Activated CD8-positive, alpha-beta memory T cell treated with anti-CD3 and anti-CD28 coated beads for 36 hours (primary cell): ENCODE measurements around the gene SPRYD4. TPM values are rescaled to one million over a fixed set of nuclear protein-coding genes. Genes with fewer than 3 reads are reported as not detected.
"Not testable (repeated sequence)": the region's sequence is repeated elsewhere in the genome, so short reads cannot be mapped to it uniquely, and the experiment has no call there.

Source experiments
- CTCF ChIA-PET: fragments of 350-600 bp; sonication (Branson Sonifier 250); formaldehyde crosslinking; loops from one replicate; lab custom pipeline; 2021; ENCODE audit warnings: antibody characterized with exemption; lab: Charles Lee
- POLR2A ChIA-PET: fragments of 350-600 bp; sonication (Branson Sonifier 250); formaldehyde crosslinking; loops from one replicate; lab custom pipeline; 2021; ENCODE audit warnings: antibody characterized with exemption; lab: Charles Lee
- total RNA-seq, 2 experiments: library from RNA; stranded (reverse); gene quantifications; one replicate each; pipeline ENCODE4 v1.2.3, GENCODE V29; 2021

SPRYD4 gene
- 1 to 10 TPM; 3.8 to 3.9 TPM for total RNA-seq

DNA sequence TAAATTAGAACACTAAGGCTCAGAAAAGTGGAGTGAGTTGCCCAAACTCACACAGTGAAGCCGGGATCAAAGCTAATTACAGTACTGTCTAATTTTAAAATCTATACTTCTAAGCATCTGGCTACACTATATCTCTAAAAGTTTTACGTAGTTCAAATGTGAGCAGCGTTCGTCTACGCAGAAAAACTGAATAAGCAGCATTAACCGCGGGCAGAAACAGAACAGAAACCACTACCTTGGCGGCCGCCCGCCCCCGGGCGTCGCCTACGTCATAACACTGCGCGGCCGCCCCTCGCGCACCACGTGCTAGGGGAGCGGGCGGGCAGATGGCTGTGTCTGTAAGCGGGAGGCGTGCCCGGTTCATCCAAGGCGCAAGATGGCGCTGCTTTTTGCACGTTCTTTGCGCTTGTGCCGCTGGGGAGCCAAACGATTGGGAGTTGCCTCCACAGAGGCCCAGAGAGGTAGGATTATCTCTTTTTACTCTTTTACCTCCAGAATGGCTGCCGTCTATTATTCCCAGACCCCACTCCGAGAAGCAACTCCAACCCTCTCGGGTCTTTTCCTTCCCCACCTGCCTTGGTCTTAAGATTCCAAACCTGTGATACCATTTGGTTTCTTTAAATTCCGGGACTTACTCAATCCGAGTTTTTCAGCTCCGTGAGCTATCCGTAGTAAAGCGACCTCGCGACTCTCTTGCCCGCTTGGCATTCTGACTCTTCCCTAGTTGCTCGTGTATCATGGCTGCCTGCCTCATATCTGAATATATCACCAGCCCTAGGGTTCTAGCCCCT lies at the start of gene SPRYD4:
Gene SPRYD4, plus strand, starts transcription at position 363 of the 791 bp plus-strand sequence. Its CDS starts 14 bp downstream, at position 377.
- POLR2A ChIA-PET, result interaction anchor here (0.6 to 1.6 kb wide), 3 partner anchors 19 to 246 kb away, joined by 3 to 4 read pairs (median 4); partner anchors contain the start of gene TIMELESS
- CTCF ChIA-PET, result interaction anchor here (1.1 kb wide), 1 partner anchor 135 kb away, joined by 3 read pairs; the partner anchor contains the start of gene PAN2

DNA sequence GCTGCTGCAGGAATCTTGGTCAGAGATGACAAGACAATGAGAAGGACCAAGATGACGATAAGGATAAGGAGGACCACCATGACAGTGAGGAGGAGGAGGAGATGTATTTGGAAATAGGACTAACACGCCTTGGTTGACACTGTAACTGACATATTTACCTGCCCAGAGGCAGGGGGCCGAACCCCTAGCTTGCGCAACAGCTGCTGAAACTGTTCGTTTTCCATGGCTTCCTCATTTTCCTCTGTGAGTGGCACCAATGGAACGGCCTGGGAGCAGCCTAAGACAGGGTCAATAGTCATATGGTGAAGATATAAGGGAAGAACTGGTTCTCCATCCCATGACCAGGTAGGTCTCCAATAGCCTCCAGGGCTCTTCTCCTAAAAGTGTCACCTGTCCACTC lies 48.0 kb upstream of the SPRYD4 start:
- CTCF ChIA-PET, result no interaction called here
- POLR2A ChIA-PET, result no interaction called here

DNA sequence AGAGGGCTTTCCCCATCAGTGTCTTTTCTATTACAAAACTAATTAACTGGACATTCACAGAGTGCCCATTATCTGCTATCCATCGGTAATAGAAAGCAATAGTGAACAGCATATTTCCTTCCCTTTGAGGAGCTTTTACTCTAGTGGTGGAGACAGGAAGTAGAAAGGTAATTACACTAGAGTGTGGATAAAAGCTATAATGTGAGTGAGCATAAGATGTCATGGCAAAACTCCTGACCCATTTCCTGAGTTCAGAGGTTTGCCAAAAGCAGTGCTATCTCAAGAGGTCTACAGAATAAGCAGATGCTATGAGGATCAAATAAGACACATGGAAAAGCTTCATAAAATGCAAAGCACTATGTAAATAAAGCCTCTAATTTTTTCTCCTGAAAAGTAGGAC lies 43.2 kb upstream of the SPRYD4 start:
- CTCF ChIA-PET, result interaction anchor here (0.6 kb wide), 2 partner anchors 135 to 145 kb away, joined by 3 to 4 read pairs; no protein-coding TSS in a partner anchor
- POLR2A ChIA-PET, result interaction anchor here (0.6 kb wide), 1 partner anchor 56 kb away, joined by 11 read pairs; no protein-coding TSS in a partner anchor

DNA sequence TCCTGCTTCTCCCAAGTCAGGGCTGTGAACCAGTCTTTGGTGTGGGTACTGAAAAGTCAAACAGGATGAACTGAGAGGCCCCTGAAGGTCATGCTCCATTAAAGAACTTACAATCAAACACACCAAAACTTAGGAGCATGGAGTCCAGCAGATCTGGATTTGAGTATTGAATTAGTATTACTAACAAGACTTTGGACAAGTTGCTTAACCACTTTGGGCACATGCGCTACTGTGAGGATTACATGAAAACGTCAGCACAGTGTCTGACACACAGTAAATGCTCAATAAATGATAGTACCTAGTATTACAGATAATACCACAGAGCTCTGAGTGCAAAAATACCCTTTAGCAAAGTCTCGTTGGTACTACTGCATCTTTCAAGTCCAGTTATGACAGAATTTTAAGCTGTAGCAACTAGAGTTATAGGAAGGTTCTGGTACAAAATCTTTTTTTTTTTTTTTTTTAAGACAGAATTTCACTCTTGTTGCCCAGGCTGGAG lies 42.4 kb upstream of the SPRYD4 start:
- ChIA-PET POLR2A (no interaction called here), CTCF (interaction anchor here (1.7 kb wide), 1 partner anchor 9 kb away, joined by 3 read pairs; no protein-coding TSS in a partner anchor)

DNA sequence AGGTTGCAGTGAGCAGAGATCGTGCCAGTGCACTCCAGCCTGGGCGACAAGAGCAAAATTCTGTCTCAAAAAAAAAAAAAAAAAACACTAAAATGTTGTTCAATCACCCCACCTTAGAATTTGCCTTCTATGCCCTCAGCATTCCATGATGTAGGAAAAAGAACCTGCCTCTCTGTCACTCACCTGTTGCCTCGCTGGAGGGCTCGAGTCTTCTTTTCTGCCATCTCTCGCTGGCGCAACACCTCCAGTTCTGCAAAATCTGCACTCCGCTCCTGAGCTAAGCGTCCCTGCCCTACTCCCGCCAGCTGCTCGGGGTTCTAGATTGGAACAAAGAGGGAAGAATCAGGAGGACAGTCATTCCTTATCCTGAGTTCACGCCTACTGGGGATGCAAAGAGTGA lies 37.1 kb upstream of the SPRYD4 start:
- ChIA-PET CTCF (no interaction called here), POLR2A (no interaction called here)

DNA sequence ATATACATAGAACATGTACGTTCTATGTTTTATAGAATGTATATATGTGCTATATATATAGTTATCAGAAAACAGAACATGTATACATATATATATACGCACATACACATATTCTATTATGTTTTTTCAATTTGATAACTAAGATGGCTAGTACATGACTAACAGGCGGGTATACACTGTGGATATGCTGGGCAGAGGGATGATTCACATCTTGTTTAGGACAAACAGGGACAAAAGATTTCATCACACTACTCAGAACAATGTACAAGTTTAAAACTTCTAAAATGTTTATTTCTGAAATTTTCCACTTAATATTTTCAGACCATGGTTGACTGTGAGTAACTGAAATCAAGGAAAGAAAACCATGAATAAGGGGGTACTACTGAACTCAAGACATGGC lies 36.5 kb upstream of the SPRYD4 start:
- ChIA-PET CTCF (no interaction called here), POLR2A (no interaction called here)

DNA sequence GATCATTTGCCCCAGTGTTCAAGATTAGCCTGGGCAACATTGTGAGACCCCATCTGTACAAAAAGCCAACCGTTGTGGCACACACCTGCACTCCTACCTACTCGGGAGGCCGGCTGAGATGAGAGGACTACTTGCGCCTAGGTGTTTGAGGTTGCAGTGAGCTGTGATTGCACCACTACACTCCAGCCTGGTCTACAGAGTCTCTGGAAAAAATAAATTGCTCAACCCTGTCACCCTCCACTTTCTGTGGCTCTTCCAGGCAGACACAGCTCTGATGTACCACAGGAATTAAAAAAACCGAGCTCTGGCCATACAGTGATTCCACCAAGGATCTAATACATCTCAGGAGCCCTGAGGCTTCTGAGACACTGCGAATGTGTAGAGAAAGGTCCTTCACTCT lies 33.5 kb upstream of the SPRYD4 start:
- ChIA-PET POLR2A (no interaction called here), CTCF (interaction anchor here (0.6 to 1.2 kb wide), 2 partner anchors 8 to 67 kb away, joined by 3 read pairs; no protein-coding TSS in a partner anchor)

DNA sequence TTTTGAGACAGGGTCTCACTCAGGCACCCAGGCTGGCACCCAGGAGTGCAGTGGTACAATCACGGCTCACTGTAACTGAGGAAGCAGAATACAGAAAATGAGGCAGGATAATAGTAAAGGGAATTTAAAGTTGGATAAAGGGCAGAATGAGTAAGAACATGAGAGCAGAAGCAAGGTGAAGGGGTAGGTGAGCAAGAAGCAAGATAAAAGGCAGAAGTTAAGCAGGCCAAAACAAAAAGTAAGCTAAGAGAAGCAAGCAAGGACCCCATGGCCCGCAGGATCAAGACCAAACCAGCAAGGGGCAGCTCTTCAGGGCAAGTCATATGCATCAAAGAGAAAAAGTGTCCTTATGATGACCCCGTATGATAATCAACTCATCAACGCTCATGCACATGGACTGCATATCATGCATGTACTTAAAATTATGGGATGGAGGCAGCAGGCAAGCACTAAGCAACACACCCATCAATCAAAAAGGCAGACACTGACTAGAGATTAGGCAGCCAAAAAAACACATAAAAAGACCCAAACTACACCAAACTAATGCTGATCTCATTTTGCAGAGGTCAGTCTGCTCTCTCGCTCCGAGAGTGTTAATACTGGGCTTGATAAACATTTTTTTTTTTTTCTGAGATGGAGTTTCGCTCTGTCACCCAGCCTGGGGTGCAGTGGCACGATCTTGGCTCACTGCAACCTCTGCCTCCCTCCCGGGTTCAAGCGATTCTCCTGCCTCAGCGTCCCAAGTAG lies 30.8 kb upstream of the SPRYD4 start:
- POLR2A ChIA-PET, result no interaction called here
- CTCF ChIA-PET, result no interaction called here

DNA sequence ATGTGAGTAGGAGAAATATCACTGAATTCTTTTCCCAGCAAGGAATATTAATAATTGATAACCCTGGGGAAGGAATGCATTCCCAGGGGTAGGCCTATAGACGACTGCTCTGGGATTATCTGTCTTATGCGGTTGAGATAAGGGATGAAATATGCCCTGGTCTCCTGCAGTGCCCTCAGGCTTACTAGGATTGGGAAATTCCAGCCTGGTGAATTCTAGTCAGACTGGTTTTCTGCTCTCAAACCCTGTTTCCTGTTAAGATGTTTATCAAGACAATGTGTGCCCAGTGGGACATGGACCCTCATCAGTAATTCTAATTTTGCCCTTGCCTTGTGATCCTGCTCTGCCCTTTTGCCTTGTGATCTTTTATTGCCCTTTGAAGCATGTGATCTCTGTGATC lies 25.2 kb upstream of the SPRYD4 start:
- POLR2A ChIA-PET, CTCF ChIA-PET: not testable (repeated sequence)

DNA sequence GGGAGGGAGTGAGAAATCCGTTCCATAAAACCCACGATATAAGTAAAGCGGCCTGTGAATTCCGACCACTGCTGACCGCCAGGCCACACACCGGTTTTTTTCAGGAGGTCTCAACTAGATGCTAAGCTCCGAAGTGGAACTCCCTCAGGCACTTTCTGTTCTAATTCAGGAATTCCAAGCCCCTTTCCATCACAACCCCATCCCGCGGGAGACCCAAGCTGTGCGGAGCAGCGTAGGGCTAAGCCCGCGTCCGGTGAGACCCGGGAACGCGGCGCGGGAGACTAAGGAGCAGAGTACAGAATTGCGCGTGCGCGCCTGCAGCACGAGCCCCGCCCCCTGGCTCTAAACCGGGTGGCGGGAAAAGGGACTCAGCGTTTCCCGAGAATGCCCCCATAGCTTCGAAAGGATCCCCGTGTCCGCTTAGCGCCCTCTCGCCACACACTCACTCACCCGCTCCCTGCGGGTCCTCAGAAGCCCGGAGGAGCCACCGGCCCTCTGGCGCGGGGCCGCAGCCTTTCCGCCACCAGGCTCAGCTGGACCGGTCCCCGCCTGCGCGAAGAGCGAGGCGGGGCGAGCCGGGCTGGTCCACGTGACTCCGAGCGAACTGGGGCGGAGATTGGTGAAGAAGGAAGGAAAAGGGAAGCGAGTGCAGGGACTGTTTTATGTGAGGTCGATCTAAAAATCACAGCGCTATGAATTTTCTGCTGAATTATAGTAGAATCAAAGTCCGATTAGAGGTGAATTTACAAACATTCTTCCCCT lies 19.3 kb upstream of the SPRYD4 start, which contains the start of gene TIMELESS:
Gene TIMELESS, minus strand, starts transcription at position 567 of the 762 bp plus-strand sequence. CDS start 15,256 bp downstream, outside the sequence.
- POLR2A ChIA-PET, result interaction anchor here (0.7 to 2.2 kb wide), 5 partner anchors 15 to 133 kb away, joined by 3 to 10 read pairs (median 6); partner anchors contain the start of genes CNPY2, IL23A, SPRYD4 and STAT2
- CTCF ChIA-PET, result interaction anchor here (0.6 to 1.5 kb wide), 6 partner anchors 15 to 1136 kb away, joined by 3 to 9 read pairs (median 4); no protein-coding TSS in a partner anchor

DNA sequence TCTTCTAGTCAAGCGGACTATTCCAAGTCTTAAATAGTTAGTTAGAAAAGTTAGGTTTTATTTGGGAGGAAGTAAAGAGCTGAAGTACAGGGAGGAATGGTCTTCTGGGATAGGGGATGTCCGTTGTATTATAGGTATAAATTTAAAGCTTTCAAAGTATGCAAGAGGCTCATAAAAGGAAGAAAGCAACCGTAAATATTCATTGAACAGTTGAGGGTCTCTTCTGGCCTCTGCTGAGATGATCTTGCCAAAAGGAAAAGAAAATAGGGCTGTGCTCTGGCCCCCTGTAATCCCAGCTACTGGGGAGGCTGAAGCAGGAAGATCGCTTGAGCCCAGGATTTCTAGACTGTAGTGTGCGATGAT lies 18.8 kb upstream of the SPRYD4 start:
- ChIA-PET POLR2A (interaction anchor here (1.1 to 2.2 kb wide), 4 partner anchors 19 to 134 kb away, joined by 4 to 10 read pairs (median 6); partner anchors contain the start of genes CNPY2, IL23A, SPRYD4 and STAT2), CTCF (interaction anchor here (0.6 to 1.5 kb wide), 2 partner anchors 14 to 308 kb away, joined by 5 to 9 read pairs; no protein-coding TSS in a partner anchor)

DNA sequence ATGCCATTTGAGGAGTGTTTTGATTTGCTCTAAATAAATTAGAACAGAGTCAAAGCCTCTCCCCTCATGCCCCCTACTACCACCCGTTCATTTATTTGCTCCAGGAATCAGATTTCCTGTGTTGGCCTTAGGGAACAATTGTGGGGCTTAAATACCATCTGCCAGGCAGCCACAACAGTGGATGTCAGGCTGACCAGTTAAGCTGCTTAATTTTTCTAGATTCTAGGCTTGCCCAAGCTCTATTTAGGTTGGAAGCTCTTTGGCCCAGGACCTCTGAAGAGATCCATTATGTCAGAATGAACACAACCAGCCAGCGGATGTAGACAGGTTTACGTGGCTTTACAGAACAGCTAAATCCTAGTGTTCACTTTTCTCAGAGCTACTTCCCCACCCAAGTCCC lies 18.1 kb upstream of the SPRYD4 start:
- CTCF ChIA-PET, result interaction anchor here (2.4 kb wide), 1 partner anchor 14 kb away, joined by 12 read pairs; no protein-coding TSS in a partner anchor
- POLR2A ChIA-PET, result interaction anchor here (0.6 to 2.2 kb wide), 3 partner anchors 89 to 134 kb away, joined by 4 to 10 read pairs (median 6); partner anchors contain the start of genes CNPY2 and STAT2

DNA sequence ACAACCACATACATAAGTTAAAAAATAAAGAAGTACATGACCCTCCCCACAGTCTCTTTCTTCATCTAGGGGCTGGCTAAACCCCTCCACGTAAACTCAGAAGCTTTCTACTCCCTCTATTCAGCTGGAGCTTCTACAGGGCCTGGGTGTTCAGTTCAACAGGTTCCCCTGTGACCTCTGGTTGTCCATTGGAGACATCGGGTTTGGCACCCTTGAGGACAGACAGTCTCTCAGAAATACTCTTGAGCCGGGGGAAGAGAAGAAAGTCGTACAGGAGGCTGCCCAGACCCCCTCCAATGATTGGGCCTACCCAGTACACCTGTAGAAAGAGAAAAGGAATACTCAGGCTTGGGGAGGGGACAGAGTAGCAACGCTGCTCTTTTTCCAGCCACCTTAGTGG lies 17.2 kb upstream of the SPRYD4 start:
- CTCF ChIA-PET, result interaction anchor here (2.4 kb wide), 1 partner anchor 13 kb away, joined by 12 read pairs; no protein-coding TSS in a partner anchor

DNA sequence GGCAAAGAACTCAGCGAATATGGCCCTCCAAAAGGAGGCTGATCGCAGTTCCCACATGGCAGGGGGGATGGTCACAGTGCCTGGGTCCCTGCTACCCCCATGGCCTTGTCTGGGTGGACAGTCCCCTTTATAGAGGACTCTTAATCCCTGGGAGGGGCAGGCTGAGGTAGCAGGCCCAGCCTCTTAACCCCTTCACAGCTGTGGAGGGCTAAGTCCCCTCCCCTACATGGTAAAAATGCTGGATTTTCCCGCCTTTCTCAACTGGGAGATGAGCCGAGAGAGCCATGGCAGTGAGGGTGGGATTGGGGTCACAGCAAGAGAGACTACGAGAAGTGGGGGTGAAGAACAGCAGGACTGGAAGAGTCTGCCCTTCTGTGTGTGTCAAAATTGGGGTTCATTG lies 13.8 kb upstream of the SPRYD4 start, which contains the start of gene MIP:
Gene MIP, minus strand, starts transcription at position 101 of the 400 bp plus-strand sequence. Its CDS starts 44 bp downstream, at position 57.
- CTCF ChIA-PET, result no interaction called here
- POLR2A ChIA-PET, result no interaction called here

More for the DNA sequence above, 17.2 kb upstream of the SPRYD4 start:
- POLR2A ChIA-PET, result interaction anchor here (0.6 kb wide), 1 partner anchor 90 kb away, joined by 4 read pairs; no protein-coding TSS in a partner anchor

DNA sequence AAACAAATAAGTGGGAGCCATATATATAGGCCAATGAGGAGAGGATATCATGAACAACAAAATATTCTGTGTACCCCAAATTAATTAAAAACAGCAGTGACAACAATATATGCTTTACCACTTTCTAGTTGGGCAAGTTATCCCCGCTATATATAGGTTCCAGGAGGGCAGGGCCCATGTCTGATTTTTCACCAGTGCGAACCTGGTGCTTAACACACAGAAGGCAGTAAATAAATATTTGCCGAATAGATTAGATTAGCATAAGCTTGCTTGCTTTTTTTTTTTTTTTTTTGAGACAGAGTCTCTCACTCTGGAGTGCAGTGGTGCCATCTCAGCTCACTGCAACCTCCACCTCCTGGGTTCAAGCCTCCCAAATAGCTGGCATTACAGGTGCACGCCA lies 10.6 kb upstream of the SPRYD4 start:
- POLR2A ChIA-PET, result interaction anchor here (0.6 kb wide), 1 partner anchor 121 kb away, joined by 3 read pairs; no protein-coding TSS in a partner anchor
- CTCF ChIA-PET, result interaction anchor here (0.6 kb wide), 1 partner anchor 63 kb away, joined by 3 read pairs; no protein-coding TSS in a partner anchor

DNA sequence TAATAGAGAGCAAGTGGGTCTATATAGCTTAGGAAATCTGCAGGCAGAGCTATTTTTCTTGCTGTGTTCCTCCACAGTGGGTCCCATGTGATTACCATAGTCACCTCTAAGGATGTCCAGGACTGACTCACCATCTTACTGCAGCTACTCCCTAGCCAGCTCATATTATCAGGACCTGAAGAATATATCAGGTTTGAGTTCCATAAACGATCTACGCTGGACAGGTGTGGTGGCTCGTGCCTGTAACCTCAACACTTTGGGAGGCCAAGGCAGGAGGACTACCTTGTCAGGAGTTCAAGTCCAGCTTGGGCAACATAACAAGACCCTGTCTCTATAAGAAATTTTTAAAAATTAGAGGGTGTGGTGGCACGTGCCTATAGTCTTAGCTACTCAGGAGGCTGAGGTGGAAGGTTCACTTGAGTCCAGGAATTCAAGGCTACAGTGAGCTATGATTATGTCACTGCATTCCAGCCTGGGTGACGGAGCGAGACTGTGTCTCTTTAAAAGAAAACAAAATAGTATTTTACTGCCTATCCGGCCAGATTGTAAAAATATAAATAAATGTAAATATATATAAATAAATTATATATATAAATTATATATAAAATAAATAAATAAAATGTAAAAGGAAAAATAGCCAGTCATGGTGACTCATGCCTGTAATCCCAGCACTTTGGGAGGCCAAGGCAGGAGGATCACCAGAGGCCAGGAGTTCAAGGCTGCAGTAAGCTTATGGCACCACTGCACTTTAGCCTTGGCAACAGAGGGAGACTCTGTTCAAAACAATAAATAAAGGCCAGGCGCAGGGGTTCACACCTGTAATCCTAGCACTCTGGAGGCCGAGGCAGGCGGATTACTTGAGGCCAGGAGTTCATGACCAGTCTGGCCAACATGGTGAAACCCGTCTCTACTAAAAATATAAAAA lies 6.9 kb upstream of the SPRYD4 start:
- CTCF ChIA-PET, result interaction anchor here (1.5 kb wide), 1 partner anchor 85 kb away, joined by 3 read pairs; no protein-coding TSS in a partner anchor
- POLR2A ChIA-PET, result interaction anchor here (0.5 kb wide), 2 partner anchors 15 to 119 kb away, joined by 3 read pairs; no protein-coding TSS in a partner anchor

DNA sequence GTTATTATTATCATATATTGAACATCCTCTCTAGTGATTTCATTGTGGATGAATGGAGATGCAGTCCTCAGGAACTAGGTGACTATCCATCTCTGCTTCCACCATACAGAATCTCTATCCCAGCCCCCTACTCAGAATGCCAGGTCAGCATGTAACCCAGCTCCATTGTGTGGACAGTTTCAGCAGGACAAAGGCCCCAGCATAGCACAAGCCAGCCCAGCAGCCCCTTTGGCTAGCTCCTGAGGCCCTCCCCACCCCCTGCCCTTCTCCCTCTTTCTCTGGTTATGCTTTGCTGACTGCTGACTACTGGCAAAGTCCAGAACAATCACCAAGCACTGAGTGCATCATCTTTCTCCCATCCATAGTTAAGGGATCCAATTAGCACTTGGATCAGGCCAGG lies 5.8 kb upstream of the SPRYD4 start:
- CTCF ChIA-PET, result interaction anchor here (1.4 kb wide), 1 partner anchor 273 kb away, joined by 5 read pairs; the partner anchor contains the start of gene SMARCC2
- POLR2A ChIA-PET, result no interaction called here
